GM12875 (cell line): ENCODE data around the gene MBD3.

Experiments
- H3K4me3 ChIP-seq: one replicate; pipeline ENCODE4 v1.5.1; 2011; ENCODE audit warnings: low read depth, low read length, control low read depth
- TF ChIP-seq, protein P1 (sequence below): IDR thresholded peaks from 2 replicates; pipeline ENCODE4 v1.5.1; 2011; ENCODE audit warnings: low read depth, mild to moderate bottlenecking, control low read depth, inconsistent platforms, low read length, moderate library complexity, borderline replicate concordance; ENCODE audit not compliant: insufficient read depth

MBD3 gene

GRCh38 chr19:1577090-1577928, 15.4 kb downstream of the MBD3 start:
- TF ChIP-seq, protein P1, sequence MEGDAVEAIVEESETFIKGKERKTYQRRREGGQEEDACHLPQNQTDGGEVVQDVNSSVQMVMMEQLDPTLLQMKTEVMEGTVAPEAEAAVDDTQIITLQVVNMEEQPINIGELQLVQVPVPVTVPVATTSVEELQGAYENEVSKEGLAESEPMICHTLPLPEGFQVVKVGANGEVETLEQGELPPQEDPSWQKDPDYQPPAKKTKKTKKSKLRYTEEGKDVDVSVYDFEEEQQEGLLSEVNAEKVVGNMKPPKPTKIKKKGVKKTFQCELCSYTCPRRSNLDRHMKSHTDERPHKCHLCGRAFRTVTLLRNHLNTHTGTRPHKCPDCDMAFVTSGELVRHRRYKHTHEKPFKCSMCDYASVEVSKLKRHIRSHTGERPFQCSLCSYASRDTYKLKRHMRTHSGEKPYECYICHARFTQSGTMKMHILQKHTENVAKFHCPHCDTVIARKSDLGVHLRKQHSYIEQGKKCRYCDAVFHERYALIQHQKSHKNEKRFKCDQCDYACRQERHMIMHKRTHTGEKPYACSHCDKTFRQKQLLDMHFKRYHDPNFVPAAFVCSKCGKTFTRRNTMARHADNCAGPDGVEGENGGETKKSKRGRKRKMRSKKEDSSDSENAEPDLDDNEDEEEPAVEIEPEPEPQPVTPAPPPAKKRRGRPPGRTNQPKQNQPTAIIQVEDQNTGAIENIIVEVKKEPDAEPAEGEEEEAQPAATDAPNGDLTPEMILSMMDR: no peak
- no peak overlapping the region for H3K4me3 ChIP-seq

GRCh38 chr19:1576242-1577089, 16.2 kb downstream of the MBD3 start:
- H3K4me3 ChIP-seq: no peak overlapping the region
- TF ChIP-seq, protein P1: no peak

- TF ChIP-seq, protein P1: no peak
- no peak overlapping the region for H3K4me3 ChIP-seq
Measured at GRCh38 chr19:1575323-1576241, 17.1 kb downstream of the MBD3 start.

- no peak overlapping the region for H3K4me3 ChIP-seq
- TF ChIP-seq, protein P1: no peak
Measured at GRCh38 chr19:1574354-1575136, 18.1 kb downstream of the MBD3 start.

DNA sequence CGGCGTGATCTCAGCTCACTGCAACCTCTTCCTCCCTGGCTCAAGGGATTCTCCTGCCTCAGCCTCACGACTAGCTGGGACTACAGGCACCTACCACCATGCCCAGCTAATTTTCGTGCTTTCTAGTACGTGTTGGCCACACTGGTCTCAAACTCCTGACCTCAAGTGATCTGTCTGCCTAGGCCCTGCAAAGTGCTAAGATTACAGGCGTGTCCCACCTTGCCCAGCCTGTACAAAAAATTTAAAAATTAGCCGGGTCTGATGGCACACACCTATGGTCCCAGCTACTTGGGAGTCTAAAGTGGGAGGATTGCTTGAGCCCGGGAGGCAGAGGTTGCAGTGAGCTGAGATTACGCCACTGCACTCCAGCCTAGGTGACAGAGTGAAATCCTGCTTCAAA, 19.9 kb downstream of the MBD3 start:
- H3K4me3 ChIP-seq: no peak overlapping the region
- TF ChIP-seq, protein P1: no peak

DNA sequence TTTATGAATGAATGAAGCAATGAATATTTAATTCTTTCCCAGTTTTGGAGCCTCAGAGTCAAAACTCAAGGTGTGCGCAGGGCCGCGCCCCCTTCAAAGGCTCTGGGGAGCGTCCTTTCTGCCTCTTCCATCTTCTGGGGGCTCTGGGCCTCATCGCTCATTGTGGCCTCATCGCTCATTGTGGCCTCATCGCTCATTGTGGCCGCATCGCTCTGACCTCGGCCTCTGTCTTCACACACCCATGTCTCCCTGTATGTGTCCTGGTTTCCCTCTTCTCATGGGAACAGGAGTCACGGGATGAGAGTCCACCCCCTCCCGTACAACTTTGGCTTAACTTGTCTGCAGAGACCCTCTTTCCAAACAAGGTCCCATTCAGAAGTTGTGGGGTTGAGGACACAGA, 21.3 kb downstream of the MBD3 start:
- TF ChIP-seq, protein P1: no peak
- no peak overlapping the region for H3K4me3 ChIP-seq
